Heart left ventricle (tissue), 16 donors: ENCODE data around the gene ASB2. TPM values are rescaled to one million over a fixed set of nuclear protein-coding genes. Genes with fewer than 3 reads are reported as not detected.

ENCODE experiments used
- ATAC-seq, 4 donors: fragments of 200-7000 bp; cut with Tn5 transposase; one replicate each; pipeline ENCODE4 v1.9.1; 2020 to 2022; ENCODE audit warnings: moderate library complexity in 4 of 4, mild to moderate bottlenecking in 3 of 4, moderate number of reproducible peaks in 1 of 4
- DNase-seq, 5 donors: peaks; one replicate each; pipeline ENCODE4 v3.0.0-alpha.2; 2020
- H3K27ac ChIP-seq, 12 donors: fragments of 200-600 bp; sonication (generic) in 4 of 12; one replicate each; pipeline versions ENCODE4 v1.5.0 to v1.8.0; 2016 to 2022; ENCODE audit warnings: mild to moderate bottlenecking in 2 of 12
- H3K27me3 ChIP-seq, 9 donors: fragments of 200-600 bp; sonication (generic) in 2 of 9; one replicate each; pipeline versions ENCODE4 v1.5.1 to v1.8.0; 2016 to 2022; ENCODE audit warnings: mild to moderate bottlenecking in 3 of 9
- H3K36me3 ChIP-seq, 9 donors: fragments of 200-600 bp; sonication (generic) in 2 of 9; one replicate each; pipeline versions ENCODE4 v1.5.0 to v1.8.0; 2018 to 2022; ENCODE audit warnings: mild to moderate bottlenecking in 2 of 9
- H3K4me1 ChIP-seq, 12 donors: fragments of 200-600 bp; sonication (generic) in 4 of 12; one replicate each; pipeline versions ENCODE4 v1.5.0 to v1.8.0; 2016 to 2022; ENCODE audit warnings: mild to moderate bottlenecking in 3 of 12
- H3K4me3 ChIP-seq, 12 donors: fragments of 200-600 bp; sonication (generic) in 4 of 12; one replicate each; pipeline versions ENCODE4 v1.5.0 to v1.8.0; 2017 to 2022; ENCODE audit warnings: mild to moderate bottlenecking in 9 of 12, moderate library complexity in 4 of 12
- H3K9me3 ChIP-seq, 12 donors: fragments of 200-600 bp; sonication (generic) in 4 of 12; one replicate each; pipeline versions ENCODE4 v1.5.0 to v1.8.0; 2016 to 2022; ENCODE audit warnings: mild to moderate bottlenecking in 1 of 12
- POLR2A ChIP-seq, 2 donors: fragments of 450-650 bp; IDR thresholded peaks; one replicate each; pipeline ENCODE4 v1.6.1; 2017; ENCODE audit warnings: antibody characterized with exemption in 2 of 2, mild to moderate bottlenecking in 2 of 2, moderate library complexity in 2 of 2
- WGBS, 4 donors: extraction: QIAGEN DNeasy Blood & Tissue Kit in 2 of 4; methylation state at CpG; one replicate each; pipeline versions ENCODE4 v1.1.5 to v1.1.7; 2013 to 2018; 5-methylcytosine and 5-hydroxymethylcytosine counted together
- intact Hi-C, 10 donors: fragments of 100-400 bp; cut with DNase I; formaldehyde crosslinking; loops; one replicate each; pipeline versions ENCODE4 v1.11.1 to v1.14.2; 2022
- polyA plus RNA-seq, 2 donors: library from polyadenylated mRNA; stranded (reverse); fragments of 200-250 nt; gene quantifications; one replicate each; pipeline ENCODE4 v1.2.3, GENCODE V29; 2013
- total RNA-seq, 9 donors: library from RNA; depleted of rRNA in 2 of 9; stranded (reverse); fragments of >200 nt in 2 of 9; fragmentation: NEBNext Ultra II Directional in 3 of 9; extraction: Animal tissue kit (Norgen Biotek cat#: 25700) in 3 of 9; gene quantifications; one replicate each; pipeline versions ENCODE4 v1.1.0 to v1.2.4, GENCODE V29; 2016 to 2023
- TF ChIP-seq, protein P1 (sequence below), 12 donors: fragments of 200-600 bp; sonication (generic) in 4 of 12; IDR thresholded peaks; one replicate each; pipeline versions ENCODE4 v1.5.0 to v1.8.0; 2018 to 2022; ENCODE audit warnings: antibody characterized with exemption in 12 of 12, mild to moderate bottlenecking in 5 of 12
- donor health status: ischemic (EF 13 %, LVEDD 7.1; RV severe dilation, severe dysfunction).
- donor health status: healthy with polysubstance abuse.
- donor health status: DM: no; HTN: yes; CAD: no.
- donor health status: DM: no; HTN: no; CAD: no.
- donor health status: ischemic (EF 25% LVEDD 6.9; RV normal size, moderate dysfunction).
- donor health status: ischemic (EF 25% LVEDD 5.7; RV mildly dilated, moderate dysfunction).
- donor health status: healthy.
- donor health status: DM: yes; HTN: yes; CAD: no.
- donor health status: ischemic (EF 35%, LVEDD 5.7; RV mildly dilated, moderate dysfunction).
- donor health status: nonischemic (EF 11% LVEDD 7.7; RV severe dilation, severe dysfunction).
- donor health status: DM: yes; HTN: yes; CAD: no.
- donor health status: PGD.
- donor health status: ischemic (EF 29% LVEDD 5.4; RV normal size, mild dysfunction).
- donor health status: nonischemic (EF 23%, LVEDD 6.1; RV moderate dilation, normal function).

The ASB2 gene
- total and polyA plus RNA-seq, 11 donors = 22.4 to 411 (median 166) TPM

DNA sequence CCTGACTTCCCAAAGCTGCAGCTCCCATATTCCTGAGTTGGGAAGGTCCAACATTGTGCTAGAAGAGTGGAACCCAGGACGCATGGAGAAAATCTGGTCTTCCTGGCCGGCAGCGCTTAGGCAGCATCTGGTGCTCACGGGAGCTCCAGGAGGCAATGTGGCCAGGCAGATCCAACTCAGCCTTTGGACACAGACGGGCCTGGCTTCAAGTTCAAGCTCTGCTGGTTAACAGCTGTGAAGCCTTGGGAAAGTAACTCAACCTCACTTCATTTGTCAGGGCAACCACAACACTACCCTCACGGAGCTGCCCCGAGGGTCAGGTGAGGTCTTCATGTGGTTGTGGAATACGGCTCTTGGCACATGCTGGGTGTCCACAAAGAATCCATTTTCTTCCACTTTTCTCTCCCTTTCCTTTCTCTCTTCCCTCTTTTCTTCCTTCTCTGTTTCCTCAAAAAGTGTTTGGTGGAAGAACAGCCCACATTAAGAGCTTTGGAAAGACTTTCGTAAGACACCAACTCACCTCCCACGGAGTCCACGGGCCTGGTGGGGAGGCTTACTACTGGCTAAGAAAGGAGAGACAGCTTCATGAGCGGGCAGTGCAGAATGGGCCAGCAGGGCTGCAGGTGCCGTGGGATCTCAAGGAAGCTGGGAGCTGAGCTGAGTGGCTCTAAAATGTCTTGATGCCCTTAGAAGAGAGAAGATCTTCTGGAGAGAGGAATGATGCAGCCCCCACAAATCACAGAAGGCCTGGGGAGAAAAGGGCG, 51.6 kb downstream of the ASB2 start:
- 84 to 92% (median 88%) methylated on average over 14 of the region's 14 CpGs for WGBS, 4 donors
- no peaks in the 10 kb centered on the region for H3K4me1 ChIP-seq
- no peak overlapping the region for H3K4me3 ChIP-seq
- ATAC-seq (no peak), DNase-seq (no peak)
- H3K27me3 ChIP-seq = no peaks in the 10 kb centered on the region
- H3K9me3 ChIP-seq = peaks cover 0 to 1% (median 0%) of the 10 kb centered on the region in 12 donors
- no peak for TF ChIP-seq POLR2A (IDR thresholded peaks at IDR 0.05)
- TF ChIP-seq, protein P1, sequence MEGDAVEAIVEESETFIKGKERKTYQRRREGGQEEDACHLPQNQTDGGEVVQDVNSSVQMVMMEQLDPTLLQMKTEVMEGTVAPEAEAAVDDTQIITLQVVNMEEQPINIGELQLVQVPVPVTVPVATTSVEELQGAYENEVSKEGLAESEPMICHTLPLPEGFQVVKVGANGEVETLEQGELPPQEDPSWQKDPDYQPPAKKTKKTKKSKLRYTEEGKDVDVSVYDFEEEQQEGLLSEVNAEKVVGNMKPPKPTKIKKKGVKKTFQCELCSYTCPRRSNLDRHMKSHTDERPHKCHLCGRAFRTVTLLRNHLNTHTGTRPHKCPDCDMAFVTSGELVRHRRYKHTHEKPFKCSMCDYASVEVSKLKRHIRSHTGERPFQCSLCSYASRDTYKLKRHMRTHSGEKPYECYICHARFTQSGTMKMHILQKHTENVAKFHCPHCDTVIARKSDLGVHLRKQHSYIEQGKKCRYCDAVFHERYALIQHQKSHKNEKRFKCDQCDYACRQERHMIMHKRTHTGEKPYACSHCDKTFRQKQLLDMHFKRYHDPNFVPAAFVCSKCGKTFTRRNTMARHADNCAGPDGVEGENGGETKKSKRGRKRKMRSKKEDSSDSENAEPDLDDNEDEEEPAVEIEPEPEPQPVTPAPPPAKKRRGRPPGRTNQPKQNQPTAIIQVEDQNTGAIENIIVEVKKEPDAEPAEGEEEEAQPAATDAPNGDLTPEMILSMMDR (IDR thresholded peaks at IDR 0.05) = no peak
- intact Hi-C loops = no loop called here
- no peak overlapping the region for H3K27ac ChIP-seq
- peaks cover 0 to 3% (median 0%) of the 10 kb centered on the region in 9 donors for H3K36me3 ChIP-seq

DNA sequence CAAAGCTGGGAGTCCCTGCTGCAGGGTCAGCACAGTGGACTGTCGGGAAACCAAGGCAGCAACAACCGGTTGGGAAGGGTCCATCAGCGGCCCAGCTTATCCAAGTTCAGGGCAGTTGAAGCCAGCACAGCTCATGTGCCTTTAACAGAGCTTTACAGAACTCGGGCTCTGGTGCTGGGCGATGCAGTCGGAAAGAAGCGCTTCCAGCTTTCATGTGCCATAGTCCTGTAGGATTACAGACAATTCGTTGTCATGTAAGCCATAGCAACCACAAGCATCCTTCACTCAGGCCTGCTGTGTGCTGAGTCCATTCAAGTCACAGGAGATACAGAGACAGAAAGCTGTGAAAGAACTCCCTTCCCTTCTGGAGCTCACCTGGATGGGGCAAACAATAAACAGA, 52.7 kb downstream of the ASB2 start:
- no peak overlapping the region for H3K27ac ChIP-seq
- H3K27me3 ChIP-seq = no peaks in the 10 kb centered on the region
- ATAC-seq = no peak
- WGBS, 4 donors = 85 to 88% (median 87%) methylated on average over 8 of the region's 8 CpGs
- peaks cover 0 to 9% (median 0%) of the 10 kb centered on the region in 12 donors for H3K9me3 ChIP-seq
- TF ChIP-seq, protein P1 (IDR thresholded peaks at IDR 0.05) = no peak
- TF ChIP-seq POLR2A (IDR thresholded peaks at IDR 0.05) = no peak
- no peak overlapping the region for H3K4me3 ChIP-seq
- no peak for DNase-seq
- H3K36me3 ChIP-seq = no peaks in the 10 kb centered on the region
- intact Hi-C loops = no loop called here
- H3K4me1 ChIP-seq = no peaks in the 10 kb centered on the region

DNA sequence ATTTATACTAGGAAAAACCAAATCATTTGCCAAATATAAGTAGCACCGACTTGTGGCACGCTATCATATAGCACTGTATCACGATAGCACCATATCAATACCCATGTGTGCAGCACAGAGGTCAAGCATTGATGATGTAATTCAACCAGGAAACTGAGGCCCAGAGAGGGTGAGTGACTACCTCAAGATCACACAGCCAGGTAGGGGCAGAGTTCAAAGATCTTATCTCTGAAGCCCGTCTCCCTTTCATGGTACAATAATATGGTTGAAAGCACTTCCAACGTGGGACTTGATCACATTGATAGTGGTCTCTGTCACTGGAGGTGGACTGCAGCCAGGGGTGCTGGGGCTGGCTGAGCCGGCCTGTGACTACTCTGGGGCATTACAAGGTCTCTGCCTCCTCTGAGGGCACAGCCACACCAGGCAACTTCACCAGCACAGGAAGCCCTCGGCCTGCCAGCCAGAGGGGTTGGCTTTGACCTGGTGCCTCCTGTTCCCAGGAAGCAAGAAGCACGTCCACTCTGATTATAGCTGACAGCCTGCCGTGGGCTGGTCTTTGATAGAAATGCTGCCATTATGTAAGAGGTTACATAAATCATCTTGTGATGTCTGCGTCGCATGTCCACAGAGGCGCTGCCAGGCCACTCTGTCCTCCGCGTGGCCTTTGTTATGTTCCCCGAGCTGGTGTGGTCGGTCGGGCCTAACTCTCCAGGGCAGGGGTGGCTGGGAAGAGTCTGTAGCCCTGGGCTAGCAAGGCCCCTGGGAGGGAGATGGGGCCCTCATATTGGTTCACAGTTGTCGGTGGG, 55.2 kb downstream of the ASB2 start:
- Histone ChIP-seq H3K9me3 (peaks cover 0 to 9% (median 0%) of the 10 kb centered on the region in 12 donors), H3K27ac (no peak overlapping the region), H3K36me3 (no peaks in the 10 kb centered on the region), H3K4me3 (no peak overlapping the region), H3K27me3 (no peaks in the 10 kb centered on the region), H3K4me1 (no peaks in the 10 kb centered on the region)
- peak in 1 of 5 donors; percentile 20 for DNase-seq
- ATAC-seq = peak in 3 of 4 donors; percentile 17 to 24 (median 21)
- 83 to 88% (median 86%) methylated on average over 16 to 18 of the region's 18 CpGs for WGBS, 4 donors
- TF ChIP-seq, protein P1 (IDR thresholded peaks at IDR 0.05) = no peak
- no peak for TF ChIP-seq POLR2A (IDR thresholded peaks at IDR 0.05)
- intact Hi-C loops = no loop called here

DNA sequence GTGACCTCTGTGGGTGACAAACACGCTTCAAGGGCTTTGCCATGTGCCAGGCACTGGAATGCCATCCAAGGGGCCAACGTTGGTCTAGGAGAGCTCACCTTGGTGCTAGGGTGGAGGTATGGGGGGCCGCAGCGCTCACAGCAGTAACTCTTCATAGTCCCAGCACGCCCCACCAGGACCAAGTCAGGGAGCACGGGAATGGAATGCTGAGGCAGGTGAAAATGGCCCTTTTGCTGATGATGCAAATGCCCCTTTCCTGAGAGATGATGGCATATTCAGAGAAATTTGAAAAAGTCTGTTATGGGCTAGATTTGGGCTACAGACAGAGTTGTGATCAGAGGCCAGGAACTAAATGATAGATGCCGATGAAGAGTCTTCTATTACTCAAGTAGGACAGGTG, 59.2 kb downstream of the ASB2 start:
- TF ChIP-seq, protein P1 (IDR thresholded peaks at IDR 0.05) = no peak
- no peak for TF ChIP-seq POLR2A (IDR thresholded peaks at IDR 0.05)
- H3K27ac ChIP-seq = no peak overlapping the region
- no peak for ATAC-seq
- DNase-seq = no peak
- H3K4me1 ChIP-seq = no peaks in the 10 kb centered on the region
- H3K27me3 ChIP-seq = no peaks in the 10 kb centered on the region
- no peaks in the 10 kb centered on the region for H3K36me3 ChIP-seq
- 72 to 85% (median 82%) methylated on average over 7 of the region's 7 CpGs for WGBS, 4 donors
- peaks cover 0 to 19% (median 0%) of the 10 kb centered on the region in 12 donors for H3K9me3 ChIP-seq
- intact Hi-C loops = no loop called here
- no peak overlapping the region for H3K4me3 ChIP-seq
